Spleen (tissue), 11 donors: ENCODE measurements around the gene SLC36A3. TPM values are rescaled to one million over a fixed set of nuclear protein-coding genes. Genes with fewer than 3 reads are reported as not detected.

ENCODE experiments used
- DNase-seq: peaks from one replicate; pipeline ENCODE4 v3.0.0-alpha.2; 2020
- H3K27ac ChIP-seq, 8 donors: fragments of 200-600 bp; sonication (generic) in 7 of 8; 1 replicate in 4 of 8; 2 replicates in 4 of 8; pipeline versions ENCODE4 v1.5.0 to v1.8.0; 2016 to 2021; ENCODE audit warnings: inconsistent platforms in 4 of 8, mild to moderate bottlenecking in 4 of 8, moderate library complexity in 1 of 8
- H3K27me3 ChIP-seq, 7 donors: fragments of 200-600 bp; sonication (generic) in 6 of 7; replicated peaks in 1 of 7; 1 replicate in 4 of 7; 2 replicates in 3 of 7; pipeline versions ENCODE4 v1.5.0 to v1.8.0; 2016 to 2021; ENCODE audit warnings: inconsistent platforms in 3 of 7, mild to moderate bottlenecking in 1 of 7
- H3K36me3 ChIP-seq, 6 donors: fragments of 200-600 bp; sonication (generic) in 5 of 6; 1 replicate in 4 of 6; 2 replicates in 2 of 6; pipeline versions ENCODE4 v1.5.0 to v1.8.0; 2016 to 2021; ENCODE audit warnings: inconsistent platforms in 2 of 6
- H3K4me1 ChIP-seq, 6 donors: fragments of 200-600 bp; sonication (generic) in 5 of 6; 1 replicate in 3 of 6; 2 replicates in 3 of 6; pipeline versions ENCODE4 v1.5.0 to v1.8.0; 2016 to 2021; ENCODE audit warnings: inconsistent platforms in 3 of 6
- H3K4me3 ChIP-seq, 8 donors: fragments of 200-600 bp; sonication (generic) in 7 of 8; 1 replicate in 4 of 8; 2 replicates in 4 of 8; pipeline versions ENCODE4 v1.5.0 to v1.8.0; 2016 to 2021; ENCODE audit warnings: inconsistent platforms in 4 of 8, mild to moderate bottlenecking in 4 of 8, moderate library complexity in 2 of 8
- H3K9me3 ChIP-seq, 8 donors: fragments of 200-600 bp; sonication (generic) in 7 of 8; 1 replicate in 4 of 8; 2 replicates in 4 of 8; pipeline versions ENCODE4 v1.5.0 to v1.8.0; 2016 to 2021; ENCODE audit warnings: inconsistent platforms in 4 of 8
- POLR2A ChIP-seq, 3 donors: fragments of 450-650 bp; IDR thresholded peaks; one replicate each; pipeline ENCODE4 v1.5.1; 2017; ENCODE audit warnings: antibody characterized with exemption in 3 of 3, mild to moderate bottlenecking in 1 of 3
- POLR2AphosphoS5 ChIP-seq, 3 donors: sonication (generic); formaldehyde crosslinking; IDR thresholded peaks; one replicate each; pipeline ENCODE4 v1.5.1; 2017; ENCODE audit warnings: antibody characterized with exemption in 3 of 3
- WGBS, 5 donors: extraction: QIAGEN DNeasy Blood & Tissue Kit in 3 of 5; methylation state at CpG; one replicate each; pipeline versions ENCODE4 v1.1.5 to v1.1.7; 2013 to 2018; 5-methylcytosine and 5-hydroxymethylcytosine counted together
- intact Hi-C: fragments of 100-400 bp; cut with DNase I; formaldehyde crosslinking; loops from one replicate; pipeline ENCODE4 v1.15.0; 2023; ENCODE audit warnings: low total_unique reads
- polyA plus RNA-seq, 3 donors: library from polyadenylated mRNA; stranded (reverse); fragments of 200-250 nt; gene quantifications; one replicate each; pipeline ENCODE4 v1.2.1, GENCODE V29; 2013
- total RNA-seq, 7 donors: library from RNA; depleted of rRNA in 3 of 7; stranded (reverse); fragments of >200 nt in 3 of 7; fragmentation: NEBNext Ultra II Directional in 4 of 7; extraction: Animal tissue kit (Norgen Biotek cat#: 25700) in 4 of 7; gene quantifications; one replicate each; pipeline versions ENCODE4 v1.1.0 to v1.2.1, GENCODE V29; 2016 to 2021
- TF ChIP-seq, protein P1 (sequence below), 11 experiments: fragments of 200-600 bp in 7 of 11; fragments of 450-650 bp in 4 of 11; sonication (generic) in 4 of 11; IDR thresholded peaks in 8 of 11; conservative IDR thresholded peaks in 3 of 11; 1 replicate in 7 of 11; 2 replicates in 4 of 11; pipeline versions ENCODE4 v1.4.0 to v1.8.0; 2016 to 2021; ENCODE audit warnings: antibody characterized with exemption in 11 of 11, inconsistent platforms in 4 of 11, mild to moderate bottlenecking in 1 of 11
- donor health status: healthy with polysubstance abuse.
- donor health status: DM: no; HTN: no; CAD: no; lungs with moderate emphysema.
- donor health status: DM: no; HTN: no; CAD: no.
- donor health status: Bipolar disorder and iron deficiency.
- donor health status: healthy.
- donor health status: DM: no; HTN: no; CAD: no.
- donor health status: DM: yes; HTN: yes; CAD: no.

Gene SLC36A3
- total and polyA plus RNA-seq, 10 donors = not detected

DNA sequence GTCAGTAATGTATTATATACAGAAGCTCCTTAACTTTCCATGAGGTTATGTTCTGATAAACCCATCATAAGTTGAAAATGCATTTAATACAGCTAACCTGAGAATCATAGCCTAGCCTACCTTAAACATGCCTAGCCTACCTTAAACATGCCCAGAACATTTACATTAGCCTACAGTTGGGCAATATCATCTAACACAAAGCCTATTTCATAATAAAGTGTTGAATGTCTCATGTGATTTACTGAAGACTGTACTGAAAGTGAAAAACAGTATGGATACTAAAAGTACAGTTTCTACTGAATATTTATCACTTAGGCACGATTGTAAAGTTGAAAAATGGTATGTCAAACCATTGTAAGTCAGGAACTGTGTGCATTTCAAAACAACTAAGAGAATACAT is 49.0 kb downstream of the SLC36A3 start:
- intact Hi-C loops = no loop called here
- no peak for DNase-seq
- Histone ChIP-seq H3K27me3 (no peaks in the 10 kb centered on the region), H3K4me1 (peaks cover 22 to 87% (median 77%) of the 10 kb centered on the region in 6 donors), H3K27ac (peak overlapping the region in 6 of 8 donors; percentile 41 to 94 (median 90)), H3K9me3 (no peaks in the 10 kb centered on the region), H3K4me3 (peak overlapping the region in 7 of 8 donors; percentile 64 to 97 (median 83)), H3K36me3 (peaks cover 0 to 17% (median under 1%) of the 10 kb centered on the region in 6 donors)
- WGBS, 5 donors = 36 to 61% (median 44%) methylated on average over 1 of the region's 1 CpG
- no peak for TF ChIP-seq POLR2A (IDR thresholded peaks at IDR 0.05)
- TF ChIP-seq POLR2AphosphoS5 (IDR thresholded peaks at IDR 0.05) = no peak
- TF ChIP-seq, protein P1, sequence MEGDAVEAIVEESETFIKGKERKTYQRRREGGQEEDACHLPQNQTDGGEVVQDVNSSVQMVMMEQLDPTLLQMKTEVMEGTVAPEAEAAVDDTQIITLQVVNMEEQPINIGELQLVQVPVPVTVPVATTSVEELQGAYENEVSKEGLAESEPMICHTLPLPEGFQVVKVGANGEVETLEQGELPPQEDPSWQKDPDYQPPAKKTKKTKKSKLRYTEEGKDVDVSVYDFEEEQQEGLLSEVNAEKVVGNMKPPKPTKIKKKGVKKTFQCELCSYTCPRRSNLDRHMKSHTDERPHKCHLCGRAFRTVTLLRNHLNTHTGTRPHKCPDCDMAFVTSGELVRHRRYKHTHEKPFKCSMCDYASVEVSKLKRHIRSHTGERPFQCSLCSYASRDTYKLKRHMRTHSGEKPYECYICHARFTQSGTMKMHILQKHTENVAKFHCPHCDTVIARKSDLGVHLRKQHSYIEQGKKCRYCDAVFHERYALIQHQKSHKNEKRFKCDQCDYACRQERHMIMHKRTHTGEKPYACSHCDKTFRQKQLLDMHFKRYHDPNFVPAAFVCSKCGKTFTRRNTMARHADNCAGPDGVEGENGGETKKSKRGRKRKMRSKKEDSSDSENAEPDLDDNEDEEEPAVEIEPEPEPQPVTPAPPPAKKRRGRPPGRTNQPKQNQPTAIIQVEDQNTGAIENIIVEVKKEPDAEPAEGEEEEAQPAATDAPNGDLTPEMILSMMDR (IDR thresholded peaks at IDR 0.05 in 8 of 11, conservative IDR thresholded peaks at IDR 0.05 in 3 of 11) = no peak

DNA sequence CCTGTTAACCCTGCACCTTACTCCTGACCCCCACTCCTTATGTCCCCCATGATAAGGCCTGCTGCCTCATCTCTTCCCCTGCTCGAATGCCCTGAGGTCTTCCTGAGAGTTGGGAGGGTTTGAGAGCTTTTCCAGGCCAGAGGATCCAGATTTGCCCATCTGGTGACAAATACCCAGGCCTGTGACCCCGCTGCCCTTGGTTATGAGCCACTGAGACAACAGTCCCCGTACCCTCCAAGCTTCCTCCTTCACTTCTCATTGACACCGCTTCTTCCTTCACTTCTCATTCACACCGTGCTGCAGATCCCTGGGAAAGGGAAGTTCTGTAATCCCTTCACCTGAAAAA is 50.0 kb downstream of the SLC36A3 start:
- H3K27ac ChIP-seq = peak overlapping the region in 7 of 8 donors; percentile 74 to 94 (median 90)

DNA sequence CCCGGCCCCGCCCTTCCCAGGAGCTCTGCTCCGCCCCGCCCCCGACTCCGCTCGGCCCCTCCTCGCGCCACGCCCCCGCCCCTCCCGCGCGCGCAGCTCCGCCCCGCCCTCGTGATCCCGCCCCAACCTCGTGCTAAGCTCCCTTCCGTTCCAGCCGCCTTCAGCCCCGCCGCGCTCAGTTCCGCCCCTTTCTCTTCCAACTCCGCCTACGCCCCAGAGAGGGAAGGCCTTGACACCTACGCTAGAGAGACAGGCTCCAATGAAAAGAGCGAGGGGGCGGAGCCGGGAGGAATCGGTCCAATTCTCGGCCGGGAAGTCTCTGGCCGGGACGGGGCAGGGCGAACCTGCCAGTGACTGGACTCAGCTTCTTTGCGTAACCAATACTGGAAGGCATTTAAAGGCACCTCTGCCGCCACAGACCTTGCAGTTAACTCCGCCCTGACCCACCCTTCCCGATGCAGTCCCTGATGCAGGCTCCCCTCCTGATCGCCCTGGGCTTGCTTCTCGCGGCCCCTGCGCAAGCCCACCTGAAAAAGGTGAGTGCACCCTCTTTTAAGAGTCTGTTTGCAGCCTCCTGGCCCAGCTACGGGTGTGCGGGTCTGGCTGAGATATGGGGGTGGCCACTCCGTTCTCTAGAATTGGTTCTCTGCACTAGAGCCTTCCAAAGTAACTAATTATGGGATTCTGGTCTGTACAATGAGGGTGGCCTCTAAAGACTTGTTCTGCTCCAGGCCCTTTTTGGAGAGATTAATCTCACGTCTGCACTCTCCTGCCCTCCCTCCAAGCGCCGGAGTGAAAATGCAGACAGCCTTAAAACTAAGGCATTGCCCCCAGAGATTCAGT is 50.6 kb downstream of the SLC36A3 start, which contains the start of gene GM2A:
TSS of gene GM2A (plus strand) at position 424 of the 843 bp plus-strand sequence. CDS start at position 456, 32 bp downstream.
- TF ChIP-seq POLR2A (IDR thresholded peaks at IDR 0.05) = peak; percentile 72 to 96 (median 87)
- peak; percentile 94 to 98 (median 98) for TF ChIP-seq POLR2AphosphoS5 (IDR thresholded peaks at IDR 0.05)
- TF ChIP-seq, protein P1 (IDR thresholded peaks at IDR 0.05 in 8 of 11, conservative IDR thresholded peaks at IDR 0.05 in 3 of 11) = no peak
- H3K4me1 ChIP-seq = peaks cover 22 to 74% (median 64%) of the 10 kb centered on the region in 6 donors
- H3K36me3 ChIP-seq = peaks cover 0 to 1% (median 0%) of the 10 kb centered on the region in 6 donors
- peak within 1 kb of the TSS; percentile 57 to 94 (median 88) for H3K27ac ChIP-seq
- 0 to 2% (median 1%) methylated on average over 28 to 52 of the region's 52 CpGs for WGBS, 5 donors
- H3K4me3 ChIP-seq = peak within 1 kb of the TSS; percentile 64 to 97 (median 81)
- intact Hi-C loops = no loop called here
- no peaks in the 10 kb centered on the region for H3K9me3 ChIP-seq
- no peaks in the 10 kb centered on the region for H3K27me3 ChIP-seq
- peak; percentile 100 for DNase-seq

More for the DNA sequence above, 50.0 kb downstream of the SLC36A3 start:
- 14 to 26% (median 19%) methylated on average over 5 of the region's 5 CpGs for WGBS, 5 donors
- Histone ChIP-seq H3K36me3 (peaks cover 0 to 7% (median 0%) of the 10 kb centered on the region in 6 donors), H3K4me3 (peak overlapping the region; percentile 64 to 97 (median 81)), H3K9me3 (no peaks in the 10 kb centered on the region), H3K27me3 (no peaks in the 10 kb centered on the region), H3K4me1 (peaks cover 22 to 80% (median 69%) of the 10 kb centered on the region in 6 donors)
- TF ChIP-seq POLR2AphosphoS5 (IDR thresholded peaks at IDR 0.05) (no peak), POLR2A (IDR thresholded peaks at IDR 0.05) (no peak)
- TF ChIP-seq, protein P1 (IDR thresholded peaks at IDR 0.05 in 8 of 11, conservative IDR thresholded peaks at IDR 0.05 in 3 of 11) = no peak
- intact Hi-C loops = no loop called here
- DNase-seq = no peak

DNA sequence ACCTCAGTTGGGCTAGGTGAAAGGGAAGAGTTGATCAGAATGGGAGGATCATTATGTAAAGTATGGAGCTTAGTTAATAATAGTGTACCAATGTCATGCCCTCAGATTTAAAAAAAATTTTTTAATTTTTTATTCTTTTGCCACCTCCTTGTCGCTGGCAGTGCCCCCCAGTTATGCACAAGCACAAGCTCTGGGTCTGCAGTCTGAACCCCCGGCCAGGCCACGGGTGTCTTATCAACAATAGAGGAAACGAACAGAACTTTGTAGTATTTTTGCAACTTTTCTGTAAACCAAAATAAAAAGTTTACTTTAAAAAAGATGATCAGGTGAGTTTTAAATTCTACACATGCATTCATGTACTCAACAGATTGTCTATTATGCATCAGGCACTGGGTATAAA is 51.9 kb downstream of the SLC36A3 start:
- no peaks in the 10 kb centered on the region for H3K36me3 ChIP-seq
- H3K27me3 ChIP-seq = no peaks in the 10 kb centered on the region
- no peaks in the 10 kb centered on the region for H3K9me3 ChIP-seq
- H3K4me3 ChIP-seq = peak overlapping the region in 1 of 8 donors; percentile 97
- peaks cover 18 to 61% (median 50%) of the 10 kb centered on the region in 6 donors for H3K4me1 ChIP-seq
- TF ChIP-seq POLR2AphosphoS5 (IDR thresholded peaks at IDR 0.05) = no peak
- TF ChIP-seq, protein P1 (IDR thresholded peaks at IDR 0.05 in 8 of 11, conservative IDR thresholded peaks at IDR 0.05 in 3 of 11) = no peak
- no peak for TF ChIP-seq POLR2A (IDR thresholded peaks at IDR 0.05)
- DNase-seq = no peak
- intact Hi-C loops = no loop called here
- WGBS, 5 donors = 87 to 94% (median 88%) methylated on average over 4 of the region's 4 CpGs
- peak overlapping the region in 7 of 8 donors; percentile 80 to 94 (median 85) for H3K27ac ChIP-seq
